K562 (cell line): ENCODE results near the gene SETD1B. TPM values are rescaled to one million over a fixed set of nuclear protein-coding genes. Genes with fewer than 3 reads are reported as not detected.
"Not testable (repeated sequence)": the region's sequence is repeated elsewhere in the genome, so short reads cannot be mapped to it uniquely, and the experiment has no call there.

Source experiments
- ATAC-seq: fragments of 200-7000 bp; cut with Tn5 transposase; 3 replicates; pipeline ENCODE4 v1.9.1; 2020; ENCODE audit warnings: moderate library complexity
- BruUV-seq: library from RNA; stranded (reverse); fragments of 400-500 nt; replicated peaks from 2 replicates; lab custom pipeline; 2021; lab: Mats Ljungman, UMichigan
- CTCF ChIA-PET: fragments of 300-600 bp; formaldehyde crosslinking; extraction: SDS; loops from one replicate; lab custom pipeline; 2021; ENCODE audit warnings: low intra/inter-chr PET ratio; lab: Yijun Ruan, JAX
- POLR2A ChIA-PET: fragments of 300-600, 350-650 bp; sonication (Branson Sonifier 250); formaldehyde crosslinking; extraction: SDS; loops from one replicate; lab custom pipeline; 2021; ENCODE audit warnings: antibody characterized with exemption, inconsistent platforms; lab: Yijun Ruan, JAX
- DNase-seq, 4 experiments: peaks; one replicate each; pipeline versions ENCODE4 v3.0.0 to v3.0.0-alpha.2; 2011 to 2018; ENCODE audit warnings: low spot score in 3 of 4, mixed read lengths in 3 of 4; ENCODE audit errors: extremely low read depth in 1 of 4
- FAIRE-seq: peaks from 2 replicates; lab custom pipeline; 2011; peaks lifted over from hg19 to GRCh38; lab: Jason Lieb, UNC
- H2AFZ ChIP-seq: 2 replicates; pipeline ENCODE4 v1.6.0; 2011; ENCODE audit warnings: low read depth, low read length, control low read depth, inconsistent platforms
- H3K27ac ChIP-seq: fragments of 200-600 bp; 3 replicates; pipeline ENCODE4 v1.8.0; 2011; ENCODE audit warnings: low read depth, mild to moderate bottlenecking, control low read depth, inconsistent platforms, low read length, moderate library complexity, mixed read lengths; ENCODE audit errors: extremely low read depth
- H3K27me3 ChIP-seq, 2 experiments: fragments of 300-600 bp in 1 of 2; 2 replicates in 1 of 2; 3 replicates in 1 of 2; pipeline versions ENCODE4 v1.6.0 to v1.8.0; 2011; ENCODE audit warnings: inconsistent platforms in 2 of 2, low read length in 2 of 2, mild to moderate bottlenecking in 1 of 2, mixed read lengths in 1 of 2, moderate library complexity in 1 of 2; ENCODE audit not compliant: control insufficient read depth in 2 of 2, insufficient read depth in 2 of 2
- H3K36me3 ChIP-seq: fragments of 300-600 bp; 3 replicates; pipeline ENCODE4 v1.8.0; 2011; ENCODE audit warnings: mild to moderate bottlenecking, low read length, inconsistent platforms; ENCODE audit not compliant: control insufficient read depth, insufficient read depth
- H3K4me1 ChIP-seq, 2 experiments: fragments of 200-600 bp in 1 of 2; replicated peaks in 1 of 2; 2 replicates in 1 of 2; 3 replicates in 1 of 2; pipeline versions ENCODE4 v1.5.1 to v1.8.0; 2011; ENCODE audit warnings: inconsistent platforms in 2 of 2, low read length in 2 of 2, mild to moderate bottlenecking in 1 of 2, mixed read lengths in 1 of 2, moderate library complexity in 1 of 2; ENCODE audit not compliant: control insufficient read depth in 2 of 2, insufficient read depth in 2 of 2
- H3K4me2 ChIP-seq: 2 replicates; pipeline ENCODE4 v1.6.1; 2011; ENCODE audit warnings: low read length, control low read depth, inconsistent platforms, mixed read lengths; ENCODE audit not compliant: insufficient read depth
- H3K4me3 ChIP-seq: fragments of 200-600 bp; sonication (generic), shearing (Covaris generic); 2 replicates; pipeline ENCODE4 v1.5.1; 2016; ENCODE audit warnings: control low read depth, inconsistent platforms
- H3K79me2 ChIP-seq: fragments of 200-600 bp; 3 replicates; pipeline ENCODE4 v1.8.0; 2011; ENCODE audit warnings: low read length, inconsistent platforms; ENCODE audit not compliant: control insufficient read depth, insufficient read depth
- H3K9ac ChIP-seq, 2 experiments: 2 replicates each; pipeline versions ENCODE4 v1.6.0 to v1.6.1; 2011; ENCODE audit warnings: low read depth in 2 of 2, low read length in 2 of 2, control low read depth in 1 of 2, inconsistent platforms in 1 of 2, mild to moderate bottlenecking in 1 of 2, mixed read lengths in 1 of 2; ENCODE audit not compliant: insufficient read depth in 1 of 2
- H3K9me1 ChIP-seq: one replicate; pipeline ENCODE4 v1.6.0; 2011; ENCODE audit warnings: inconsistent platforms, mild to moderate bottlenecking, low read length, moderate library complexity; ENCODE audit not compliant: control insufficient read depth, insufficient read depth
- H3K9me3 ChIP-seq: replicated peaks from 2 replicates; pipeline ENCODE4 v1.5.1; 2011; ENCODE audit warnings: low read depth, low read length, inconsistent platforms; ENCODE audit not compliant: control insufficient read depth, insufficient read depth
- H4K20me1 ChIP-seq: replicated peaks from 2 replicates; pipeline ENCODE4 v1.6.1; 2011; ENCODE audit warnings: low read length, inconsistent platforms, mixed read lengths; ENCODE audit not compliant: control insufficient read depth, insufficient read depth
- E4F1 ChIP-seq: fragments of 250-450 bp; sonication (Bioruptor Pico); IDR thresholded peaks from 2 replicates; pipeline ENCODE4 v1.5.0; 2021; ENCODE audit warnings: mild to moderate bottlenecking, borderline replicate concordance
- MAZ ChIP-seq, 2 experiments: fragments of 450-650 bp in 1 of 2; sonication (generic) in 1 of 2; formaldehyde crosslinking; IDR thresholded peaks in 1 of 2; conservative IDR thresholded peaks in 1 of 2; 2 replicates each; pipeline versions ENCODE4 v1.4.0 to v1.5.0; 2020; ENCODE audit warnings: mild to moderate bottlenecking in 1 of 2, missing genetic modification reagents in 1 of 2
- ZNF780A ChIP-seq: fragments of 250-450 bp; sonication (Bioruptor Pico); IDR thresholded peaks from 2 replicates; pipeline ENCODE4 v1.5.0; 2021; ENCODE audit warnings: mild to moderate bottlenecking
- WGBS: fragments of 100-300 bp; shearing (Covaris generic); methylation state at CpG from one replicate; pipeline ENCODE4 v1.1.6; 2016; ENCODE audit warnings: low coverage, mixed read lengths; ENCODE audit not compliant: insufficient coverage; ENCODE audit errors: missing lambda C conversion rate; 5-methylcytosine and 5-hydroxymethylcytosine counted together
- in situ Hi-C: fragments of 300-500 bp; cut with MboI; formaldehyde crosslinking; loops from 4 replicates; pipeline ENCODE4 v1.15.0; 2018; ENCODE audit warnings: inconsistent platforms, mixed read lengths
- intact Hi-C: fragments of 100-400 bp; cut with micrococcal nuclease; formaldehyde crosslinking; loops from 2 replicates; pipeline ENCODE4 v1.14.2; 2022
- polyA plus RNA-seq, 8 experiments: library from polyadenylated mRNA; depleted of rRNA in 4 of 8; stranded (reverse) in 5 of 8; unstranded in 3 of 8; fragments of >200 nt; fragmentation: Nextera tagmentation in 2 of 8; fragmentation: Illumina TruSeq in 1 of 8; extraction: Ambion mirVana in 2 of 8; extraction: Trizol in 1 of 8; gene quantifications; 2 replicates each; pipeline versions ENCODE4 v1.2.1 to v1.2.3, GENCODE V29; 2011 to 2014; ENCODE audit warnings: inconsistent platforms in 1 of 8, missing spikeins in 1 of 8
- total RNA-seq, 7 experiments: library from RNA; depleted of rRNA in 6 of 7; stranded (reverse); fragments of >200 nt in 6 of 7; fragmentation: Illumina TruSeq in 2 of 7; extraction: Trizol in 2 of 7; gene quantifications; 2 replicates each; pipeline versions ENCODE4 v1.2.1 to v1.2.3, GENCODE V29; 2011 to 2021; ENCODE audit warnings: low replicate concordance in 1 of 7

SETD1B gene
- total and polyA plus RNA-seq, 9 of the 15 experiments (the other 6 are each of a cell fraction or from before 2014, with no cell fraction given) = 0.48 to 26.6 (median 2.3) TPM

- TF ChIP-seq E4F1 (CRISPR knock-in tag) = no peak
- no peak for TF ChIP-seq ZNF780A (CRISPR knock-in tag)
- no peak for TF ChIP-seq MAZ (CRISPR knock-in tag; conservative IDR thresholded peaks at IDR 0.05 in 1 of 2, IDR thresholded peaks at IDR 0.05 in 1 of 2)
- TF ChIP-seq, all 486 proteins: peak for 4
These were observed 45.9 kb downstream of the SETD1B start (continued) for GRCh38 chr12:121849665-121850064.

GRCh38 chr12:121852392-121852791 lies 48.6 kb downstream of the SETD1B start:
- CTCF ChIA-PET, H3K27ac ChIP-seq, in situ Hi-C loops, H3K36me3 ChIP-seq, DNase-seq, H3K4me3 ChIP-seq, H2AFZ ChIP-seq, H3K79me2 ChIP-seq, BruUV-seq, H3K4me2 ChIP-seq, intact Hi-C loops, H4K20me1 ChIP-seq, H3K9me1 ChIP-seq, FAIRE-seq, H3K9me3 ChIP-seq, H3K27me3 ChIP-seq, H3K9ac ChIP-seq, ATAC-seq: not testable (repeated sequence)
- WGBS = 0% methylated on average over 2 of the region's 3 CpGs
- peaks cover 0 to 12% of the 10 kb centered on the region in 2 experiments; a peak in 3 of 5 replicates for H3K4me1 ChIP-seq
- POLR2A ChIA-PET = interaction anchor here (0.6 to 1.4 kb wide), 2 partner anchors 10 to 12 kb away, joined by 3 read pairs; no protein-coding TSS in a partner anchor
